Measurements from ENCODE around the gene TMEM169. TPM values are rescaled to one million over a fixed set of nuclear protein-coding genes. Genes with fewer than 3 reads are reported as not detected.

The TMEM169 gene
- polyA plus RNA-seq, 1 donor from 2014 or later, result 29.6 TPM

GRCh38 chr2:216056739-216057138 is 25.0 kb upstream of the TMEM169 start:
- Histone ChIP-seq H3F3A (ENCODE audit: insufficient read depth, low read length, poor library complexity, severe bottlenecking) (no peaks in the 10 kb centered on the region), H2AFZ (ENCODE audit: low read depth, low read length) (no peak overlapping the region), H3K4me2 (ENCODE audit: low read length) (no peak overlapping the region), H3K36me3 (ENCODE audit: insufficient read depth, low read length) (peaks cover 10% of the 10 kb centered on the region), H3K79me2 (replicated peaks; ENCODE audit: insufficient read depth, low read length) (no peaks in the 10 kb centered on the region), H3K27ac (ENCODE audit: low read length) (no peak overlapping the region), H4K20me1 (ENCODE audit: insufficient read depth) (no peaks in the 10 kb centered on the region), H3K9ac (ENCODE audit: low read length) (no peak overlapping the region), H3K4me3 (ENCODE audit: low read length) (no peak overlapping the region), H3K9me3 (ENCODE audit: low read length) (no peaks in the 10 kb centered on the region), H3K9me2 (ENCODE audit: insufficient read depth, low read length) (no peaks in the 10 kb centered on the region), H3K27me3 (ENCODE audit: insufficient read depth, low read depth, low read length) (no peaks in the 10 kb centered on the region)
- TF ChIP-seq RAD21 (conservative IDR thresholded peaks at IDR 0.05) (no peak), POLR2AphosphoS5 (IDR thresholded peaks at IDR 0.05) (no peak), MXI1 (conservative IDR thresholded peaks at IDR 0.05; ENCODE audit: poor library complexity, severe bottlenecking) (no peak), EP300 (conservative IDR thresholded peaks at IDR 0.05; ENCODE audit: poor library complexity, severe bottlenecking) (no peak), EZH2 (IDR thresholded peaks at IDR 0.05; ENCODE audit: borderline replicate concordance, insufficient read depth, low read length, poor library complexity, severe bottlenecking) (no peak), TAF1 (IDR thresholded peaks at IDR 0.05; ENCODE audit: low read depth) (no peak), REST (IDR thresholded peaks at IDR 0.05; ENCODE audit: borderline replicate concordance) (no peak), CTCF (IDR thresholded peaks at IDR 0.05; ENCODE audit: poor library complexity, severe bottlenecking) (no peak), SMC3 (conservative IDR thresholded peaks at IDR 0.05; ENCODE audit: poor library complexity) (no peak)

GRCh38 chr2:216057688-216058193 is 24.0 kb upstream of the TMEM169 start:
- peaks cover 10% of the 10 kb centered on the region for H3K36me3 ChIP-seq (ENCODE audit: insufficient read depth, low read length)
- H3K9me3 ChIP-seq (ENCODE audit: low read length), result no peaks in the 10 kb centered on the region
- TF ChIP-seq SMC3 (conservative IDR thresholded peaks at IDR 0.05; ENCODE audit: poor library complexity) (no peak), RAD21 (conservative IDR thresholded peaks at IDR 0.05) (no peak), POLR2AphosphoS5 (IDR thresholded peaks at IDR 0.05) (no peak), CTCF (IDR thresholded peaks at IDR 0.05; ENCODE audit: poor library complexity, severe bottlenecking) (no peak), EP300 (conservative IDR thresholded peaks at IDR 0.05; ENCODE audit: poor library complexity, severe bottlenecking) (no peak), MXI1 (conservative IDR thresholded peaks at IDR 0.05; ENCODE audit: poor library complexity, severe bottlenecking) (no peak), TAF1 (IDR thresholded peaks at IDR 0.05; ENCODE audit: low read depth) (no peak), REST (IDR thresholded peaks at IDR 0.05; ENCODE audit: borderline replicate concordance) (no peak), EZH2 (IDR thresholded peaks at IDR 0.05; ENCODE audit: borderline replicate concordance, insufficient read depth, low read length, poor library complexity, severe bottlenecking) (no peak)
- no peak overlapping the region for H2AFZ ChIP-seq (ENCODE audit: low read depth, low read length)
- H3K4me3 ChIP-seq (ENCODE audit: low read length), result no peak overlapping the region
- H3K4me2 ChIP-seq (ENCODE audit: low read length), result no peak overlapping the region
- H3F3A ChIP-seq (ENCODE audit: insufficient read depth, low read length, poor library complexity, severe bottlenecking), result no peaks in the 10 kb centered on the region
- no peaks in the 10 kb centered on the region for H3K79me2 ChIP-seq (replicated peaks; ENCODE audit: insufficient read depth, low read length)
- no peak overlapping the region for H3K27ac ChIP-seq (ENCODE audit: low read length)
- no peaks in the 10 kb centered on the region for H3K9me2 ChIP-seq (ENCODE audit: insufficient read depth, low read length)
- no peaks in the 10 kb centered on the region for H3K27me3 ChIP-seq (ENCODE audit: insufficient read depth, low read depth, low read length)
- H3K9ac ChIP-seq (ENCODE audit: low read length), result no peak overlapping the region
- H4K20me1 ChIP-seq (ENCODE audit: insufficient read depth), result no peaks in the 10 kb centered on the region

Data from neural cell (in vitro differentiated cells).